Hindlimb muscle (tissue), 1 donor: ENCODE data around the gene PCDHB7. TPM values are rescaled to one million over a fixed set of nuclear protein-coding genes. Genes with fewer than 3 reads are reported as not detected.
"Not testable (repeated sequence)": the region's sequence is repeated elsewhere in the genome, so short reads cannot be mapped to it uniquely, and the experiment has no call there.

Source experiments
- DNase-seq: peaks from one replicate; pipeline ENCODE4 v3.0.0-alpha.2; 2013
- polyA plus RNA-seq: library from polyadenylated mRNA; unstranded; fragments of 120-200 nt; gene quantifications from one replicate; pipeline ENCODE4 v1.2.1, GENCODE V29; 2013; ENCODE audit not compliant: insufficient read length

The PCDHB7 gene
- polyA plus RNA-seq, 1 donor, result 3.2 TPM

GRCh38 chr5:141180313-141180712 lies 7.9 kb downstream of the PCDHB7 start:
- DNase-seq, result no peak

GRCh38 chr5:141182248-141182647 lies 9.8 kb downstream of the PCDHB7 start, which contains the start of gene PCDHB16:
Gene PCDHB16, plus strand, starts transcription at chr5:141182387. Its CDS starts 173 bp downstream, at chr5:141182560.
- DNase-seq, result peak; percentile 8

GRCh38 chr5:141184117-141184855 lies 11.8 kb downstream of the PCDHB7 start:
- DNase-seq, result not testable (repeated sequence)

GRCh38 chr5:141186897-141187512 lies 14.6 kb downstream of the PCDHB7 start, which contains the start of gene PCDHB9:
Gene PCDHB9, plus strand, starts transcription at chr5:141187161. Its CDS starts 158 bp downstream, at chr5:141187319.
- no peak for DNase-seq

- not testable (repeated sequence) for DNase-seq
Measured at GRCh38 chr5:141188682-141189081, 16.2 kb downstream of the PCDHB7 start.

- not testable (repeated sequence) for DNase-seq
Measured at GRCh38 chr5:141189131-141189530, 16.7 kb downstream of the PCDHB7 start.

GRCh38 chr5:141192110-141192725 lies 19.8 kb downstream of the PCDHB7 start, which contains the start of gene PCDHB10:
Gene PCDHB10, plus strand, starts transcription at chr5:141192353. Its CDS starts 200 bp downstream, at chr5:141192553.
- DNase-seq, result peak; percentile 10

GRCh38 chr5:141194332-141194731 lies 21.9 kb downstream of the PCDHB7 start:
- not testable (repeated sequence) for DNase-seq

GRCh38 chr5:141196363-141196762 lies 23.9 kb downstream of the PCDHB7 start:
- no peak for DNase-seq

GRCh38 chr5:141199359-141200235 lies 27.2 kb downstream of the PCDHB7 start, which contains the start of gene PCDHB11:
Gene PCDHB11, plus strand, starts transcription at chr5:141199627. Its CDS starts 148 bp downstream, at chr5:141199775.
- no peak for DNase-seq

GRCh38 chr5:141201126-141201525 lies 28.7 kb downstream of the PCDHB7 start:
- not testable (repeated sequence) for DNase-seq

GRCh38 chr5:141201646-141202045 lies 29.2 kb downstream of the PCDHB7 start:
- not testable (repeated sequence) for DNase-seq

GRCh38 chr5:141208478-141208877 lies 36.0 kb downstream of the PCDHB7 start, which contains the start of gene PCDHB12:
Gene PCDHB12, plus strand, starts transcription at chr5:141208719. Its CDS starts 189 bp downstream, at chr5:141208908.
- no peak for DNase-seq

- not testable (repeated sequence) for DNase-seq
Measured at GRCh38 chr5:141210281-141210680, 37.8 kb downstream of the PCDHB7 start.

- DNase-seq, result not testable (repeated sequence)
Measured at GRCh38 chr5:141210849-141211248, 38.4 kb downstream of the PCDHB7 start.

- DNase-seq, result not testable (repeated sequence)
Measured at GRCh38 chr5:141213656-141214339, 41.4 kb downstream of the PCDHB7 start, which contains the start of gene PCDHB13. Gene PCDHB13, plus strand, starts transcription at chr5:141213919. Its CDS starts 205 bp downstream, at chr5:141214124.

- DNase-seq, result not testable (repeated sequence)
Measured at GRCh38 chr5:141214583-141214982, 42.1 kb downstream of the PCDHB7 start.

GRCh38 chr5:141215504-141215903 lies 43.1 kb downstream of the PCDHB7 start:
- not testable (repeated sequence) for DNase-seq

- not testable (repeated sequence) for DNase-seq
Measured at GRCh38 chr5:141216035-141216434, 43.6 kb downstream of the PCDHB7 start.

GRCh38 chr5:141223112-141223783 lies 50.8 kb downstream of the PCDHB7 start, which contains the start of gene PCDHB14:
Gene PCDHB14, plus strand, starts transcription at chr5:141223343. Its CDS starts 163 bp downstream, at chr5:141223506.
- peak; percentile 15 for DNase-seq
